Right lobe of liver (tissue), 6 donors: ENCODE measurements around the gene METTL8. TPM values are rescaled to one million over a fixed set of nuclear protein-coding genes. Genes with fewer than 3 reads are reported as not detected.

ENCODE experiments used
- ATAC-seq, 4 donors: fragments of 200-7000 bp; cut with Tn5 transposase; one replicate each; pipeline ENCODE4 v1.9.1; 2020; ENCODE audit warnings: mild to moderate bottlenecking in 4 of 4, moderate library complexity in 4 of 4
- DNase-seq, 3 donors: peaks; one replicate each; pipeline ENCODE4 v3.0.0-alpha.2; 2020
- H3K27ac ChIP-seq, 3 donors: fragments of 200-600 bp; one replicate each; pipeline ENCODE4 v1.8.0; 2022
- H3K27me3 ChIP-seq, 2 donors: fragments of 200-600 bp; one replicate each; pipeline ENCODE4 v1.8.0; 2022
- H3K36me3 ChIP-seq, 4 donors: fragments of 200-600 bp; sonication (generic) in 1 of 4; one replicate each; pipeline versions ENCODE4 v1.5.1 to v1.8.0; 2017 to 2022; ENCODE audit warnings: control low read depth in 1 of 4
- H3K4me1 ChIP-seq, 4 donors: fragments of 200-600 bp; sonication (generic) in 1 of 4; one replicate each; pipeline versions ENCODE4 v1.5.1 to v1.8.0; 2017 to 2022; ENCODE audit warnings: control low read depth in 1 of 4
- H3K4me3 ChIP-seq, 3 donors: fragments of 200-600 bp; one replicate each; pipeline ENCODE4 v1.8.0; 2022
- H3K9me3 ChIP-seq, 4 donors: fragments of 200-600 bp; sonication (generic) in 1 of 4; one replicate each; pipeline versions ENCODE4 v1.5.1 to v1.8.0; 2017 to 2022; ENCODE audit warnings: control low read depth in 1 of 4
- CTCF ChIP-seq, 4 donors: fragments of 200-600 bp in 3 of 4; fragments of 450-650 bp in 1 of 4; IDR thresholded peaks; one replicate each; pipeline versions ENCODE4 v1.5.1 to v1.8.0; 2016 to 2022; ENCODE audit warnings: antibody characterized with exemption in 4 of 4, mild to moderate bottlenecking in 2 of 4
- POLR2A ChIP-seq: fragments of 450-650 bp; IDR thresholded peaks from one replicate; pipeline ENCODE4 v1.6.1; 2017; ENCODE audit warnings: antibody characterized with exemption, mild to moderate bottlenecking
- WGBS: methylation state at CpG from one replicate; pipeline ENCODE4 v1.1.6; 2018; ENCODE audit warnings: low coverage, low lambda C conversion rate; ENCODE audit not compliant: insufficient coverage; ENCODE audit errors: missing lambda C conversion rate; 5-methylcytosine and 5-hydroxymethylcytosine counted together
- intact Hi-C, 2 donors: fragments of 100-400 bp; cut with DNase I; formaldehyde crosslinking; loops; one replicate each; pipeline versions ENCODE4 v1.11.2 to v1.14.1; 2022
- long read RNA-seq: library from polyadenylated mRNA; unstranded; transcript quantifications from one replicate; pipeline ENCODE4 v2.0.0, GENCODE V29; 2019
- total RNA-seq, 6 experiments: library from RNA; depleted of rRNA in 2 of 6; stranded (reverse); fragments of >200 nt in 2 of 6; fragmentation: NEBNext Ultra II Directional in 3 of 6; extraction: Animal tissue kit (Norgen Biotek cat#: 25700) in 3 of 6; gene quantifications; one replicate each; pipeline versions ENCODE4 v1.1.0 to v1.2.4, GENCODE V29; 2016 to 2023
- donor health status: DM: no; HTN: yes; CAD: no.
- donor health status: DM: no; HTN: no; CAD: no.
- donor health status: DM: no; HTN: no; CAD: no.
- donor health status: DM: no; HTN: yes; CAD: no.
- donor health status: DM: no; HTN: yes; CAD: no.

Gene METTL8
- 10 to 100 TPM in 2 of 6 experiments, 1 to 10 TPM in 4; 6.5 to 13.8 (median 9.5) TPM for total RNA-seq
- long read RNA-seq = 0 reads

GRCh38 chr2:171433763-171434012 lies at the start of gene METTL8:
Gene METTL8 (minus strand): TSS chr2:171433990. CDS start chr2:171392185, 41,805 bp downstream.
- DNase-seq = no peak
- H3K4me3 ChIP-seq = peak within 1 kb of the TSS; percentile 93 to 97 (median 94)
- intact Hi-C loops = no loop called here
- no peaks in the 10 kb centered on the region for H3K27me3 ChIP-seq
- 0% methylated on average over 14 of the region's 15 CpGs for WGBS
- H3K27ac ChIP-seq = peak within 1 kb of the TSS; percentile 89 to 95 (median 90)
- ATAC-seq = peak in 1 of 4 donors; percentile 4
- H3K4me1 ChIP-seq = peaks cover 0 to 12% (median 3%) of the 10 kb centered on the region in 4 donors
- no peaks in the 10 kb centered on the region for H3K9me3 ChIP-seq
- TF ChIP-seq POLR2A (no peak), CTCF (IDR thresholded peaks at IDR 0.05) (peak in 1 of 4 donors; percentile 22)
- H3K36me3 ChIP-seq = no peaks in the 10 kb centered on the region

GRCh38 chr2:171482877-171483276 lies 49.1 kb upstream of the METTL8 start:
- Histone ChIP-seq H3K27ac (no peak overlapping the region), H3K9me3 (no peaks in the 10 kb centered on the region), H3K4me3 (no peak overlapping the region), H3K36me3 (no peaks in the 10 kb centered on the region), H3K4me1 (peaks cover 0 to 6% (median 0%) of the 10 kb centered on the region in 4 donors), H3K27me3 (no peaks in the 10 kb centered on the region)
- intact Hi-C loops = no loop called here
- ATAC-seq (no peak), DNase-seq (no peak)
- 100% methylated on average over 3 of the region's 3 CpGs for WGBS
- TF ChIP-seq POLR2A = no peak
- TF ChIP-seq CTCF (IDR thresholded peaks at IDR 0.05) = no peak

GRCh38 chr2:171482308-171482707 lies 48.5 kb upstream of the METTL8 start:
- DNase-seq (no peak), ATAC-seq (no peak)
- Histone ChIP-seq H3K27ac (no peak overlapping the region), H3K9me3 (no peaks in the 10 kb centered on the region), H3K4me1 (peaks cover 0 to under 1% (median 0%) of the 10 kb centered on the region in 4 donors), H3K27me3 (no peaks in the 10 kb centered on the region), H3K36me3 (no peaks in the 10 kb centered on the region), H3K4me3 (no peak overlapping the region)
- TF ChIP-seq POLR2A (no peak), CTCF (IDR thresholded peaks at IDR 0.05) (no peak)
- intact Hi-C loops = no loop called here

- ATAC-seq (no peak), DNase-seq (no peak)
- no peak for TF ChIP-seq CTCF (IDR thresholded peaks at IDR 0.05)
- no peak for TF ChIP-seq POLR2A
- Histone ChIP-seq H3K27me3 (no peaks in the 10 kb centered on the region), H3K4me3 (no peak overlapping the region), H3K36me3 (no peaks in the 10 kb centered on the region), H3K27ac (no peak overlapping the region), H3K4me1 (peaks cover 0 to 7% (median 2%) of the 10 kb centered on the region in 4 donors), H3K9me3 (no peaks in the 10 kb centered on the region)
- WGBS = no CpG with 5 or more reads among the region's 1 CpG
- intact Hi-C loops = no loop called here
Observed at GRCh38 chr2:171480908-171481307, 47.1 kb upstream of the METTL8 start.
